ENCODE data around the gene CEBPZOS. TPM values are rescaled to one million over a fixed set of nuclear protein-coding genes. Genes with fewer than 3 reads are reported as not detected.

Gene CEBPZOS
- total and polyA plus RNA-seq, 2 of the 8 experiments (the other 6 are each of a cell fraction or from before 2014, with no cell fraction given): 27.3 to 43.5 TPM

GRCh38 chr2:37181726-37182684 lies 14.3 kb upstream of the CEBPZOS start (continued):
- TF ChIP-seq CBX8 (IDR thresholded peaks at IDR 0.05; ENCODE audit: borderline replicate concordance, low read depth, low read length) (no peak), CTCF (IDR thresholded peaks at IDR 0.05; ENCODE audit: control extremely low read depth in 1 of 3, insufficient read depth in 1 of 3, low read depth in 1 of 3, low read length in 3 of 3) (no peak), CTBP2 (IDR thresholded peaks at IDR 0.05; ENCODE audit: borderline replicate concordance, insufficient read depth, insufficient read length, low read length) (no peak), CHD7 (IDR thresholded peaks at IDR 0.05; ENCODE audit: insufficient replicate concordance, low read length) (no peak)

Measured in H1 (cell line).